GM12891 (cell line): ENCODE results near the gene MYO5B.

ENCODE experiments used
- PAX5 ChIP-seq: IDR thresholded peaks from 2 replicates; pipeline ENCODE4 v1.6.1; 2011; ENCODE audit warnings: low read length, moderate library complexity, mild to moderate bottlenecking; ENCODE audit not compliant: insufficient read depth, severe bottlenecking
- POLR2A ChIP-seq: IDR thresholded peaks from 2 replicates; pipeline ENCODE4 v1.6.1; 2011; ENCODE audit warnings: low read depth, low read length, control low read depth
- POLR2AphosphoS5 ChIP-seq: IDR thresholded peaks from 2 replicates; pipeline ENCODE4 v1.6.1; 2011; ENCODE audit warnings: low read depth, low read length, control low read depth
- POU2F2 ChIP-seq: IDR thresholded peaks from 2 replicates; pipeline ENCODE4 v1.6.1; 2011; ENCODE audit warnings: low read depth, mild to moderate bottlenecking, control low read depth, low read length, moderate library complexity
- SPI1 ChIP-seq: IDR thresholded peaks from 2 replicates; pipeline ENCODE4 v1.6.1; 2011; ENCODE audit warnings: low read depth, low read length, control low read depth
- TAF1 ChIP-seq: IDR thresholded peaks from 2 replicates; pipeline ENCODE4 v1.6.1; 2011; ENCODE audit warnings: low read depth, low read length, control low read depth

- TF ChIP-seq POLR2A (no peak), POLR2AphosphoS5 (no peak), SPI1 (no peak), TAF1 (no peak), POU2F2 (no peak), PAX5 (no peak)
Measured at GRCh38 chr18:49976001-49976400, 218.9 kb downstream of the MYO5B start.
